GM19240 (cell line): ENCODE data around the gene TMEM158.
A peak's percentile ranks its signal among the peaks of the same experiment; 100 is the strongest.

Experiments
- DNase-seq: peaks from one replicate; pipeline ENCODE4 v3.0.0; 2011; ENCODE audit warnings: low spot score; ENCODE audit not compliant: insufficient read length

Gene TMEM158

DNA sequence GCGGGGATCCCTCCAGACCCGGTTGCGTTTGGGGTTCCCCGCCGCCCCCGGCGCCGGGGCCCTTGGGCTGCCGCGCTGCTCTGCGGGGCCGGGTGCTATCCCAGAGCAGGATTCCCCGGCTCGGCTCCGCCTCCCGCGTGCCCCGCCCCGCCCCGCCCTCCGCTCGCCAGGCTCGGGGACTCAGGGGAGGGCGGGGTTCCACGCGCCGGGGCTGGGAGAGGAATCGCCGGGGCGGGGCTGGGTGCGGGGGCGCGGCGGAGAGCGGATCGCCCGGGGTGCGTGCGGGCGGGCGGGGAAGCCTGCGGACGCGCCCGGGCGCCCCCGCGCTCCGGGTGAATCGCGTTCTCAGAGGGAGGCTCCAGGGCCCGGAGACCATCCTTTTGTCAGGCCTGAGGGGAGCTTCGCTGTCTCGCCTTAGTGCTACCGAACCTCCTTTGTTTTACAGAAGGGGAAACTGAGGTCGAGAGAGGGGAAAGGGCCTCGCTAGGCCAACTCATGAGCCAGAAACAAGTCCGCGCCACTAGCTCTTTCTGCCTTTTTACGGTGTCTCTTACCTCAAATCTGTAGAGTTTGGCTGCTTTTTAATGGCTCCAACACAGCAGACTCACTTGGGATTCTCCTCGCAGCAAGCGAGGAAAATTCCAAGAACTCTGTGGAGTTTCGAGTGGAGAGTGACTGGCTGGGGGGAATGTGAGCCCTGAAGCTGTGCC lies at the start of gene TMEM158:
TSS of gene TMEM158 (minus strand) at position 82 of the 710 bp plus-strand sequence. CDS start 260 bp downstream, outside the sequence.
- peak; percentile 86 for DNase-seq

GRCh38 chr3:45275006-45275704 lies 49.1 kb upstream of the TMEM158 start:
- no peak for DNase-seq

DNA sequence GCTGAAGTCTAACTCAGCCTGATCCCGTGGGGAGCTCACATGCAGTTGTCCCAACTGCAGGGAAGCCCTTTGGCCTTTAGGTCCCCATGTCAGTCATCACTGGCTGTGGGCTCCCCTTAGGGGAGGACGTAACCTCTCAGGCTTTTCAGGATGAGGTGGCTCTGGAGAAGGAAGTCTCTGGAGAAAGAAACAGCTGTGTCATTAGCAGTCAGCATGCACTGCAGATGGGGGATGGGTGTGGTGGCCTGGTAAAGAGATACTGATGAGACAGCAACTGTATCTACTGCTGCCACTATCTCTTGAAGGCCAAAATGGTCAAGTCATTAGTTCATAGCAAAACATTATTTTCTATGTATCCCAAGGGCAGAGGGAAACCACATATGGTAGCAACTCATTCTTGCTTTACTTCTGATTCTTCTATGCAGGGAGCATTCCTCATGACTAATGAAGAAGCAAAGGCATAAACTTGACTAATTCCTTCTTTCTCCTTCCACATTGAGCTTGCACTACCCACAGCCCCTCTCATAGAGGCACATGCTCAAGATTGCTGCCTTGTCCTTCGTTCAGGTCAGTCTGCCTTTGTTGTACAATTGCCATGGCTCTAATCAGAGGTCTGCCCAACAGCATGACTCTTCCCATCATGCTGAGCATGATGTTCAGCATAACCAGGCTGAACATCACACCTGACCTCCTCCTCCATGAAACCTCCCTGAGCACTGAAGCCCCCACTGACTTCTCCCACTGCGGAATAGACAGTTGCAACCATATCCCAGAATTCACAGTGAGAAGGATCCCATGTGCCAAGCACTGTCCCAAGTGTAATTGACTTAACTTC lies 47.8 kb upstream of the TMEM158 start:
- no peak for DNase-seq

- no peak for DNase-seq
Observed at GRCh38 chr3:45272828-45273470, 46.9 kb upstream of the TMEM158 start.

DNA sequence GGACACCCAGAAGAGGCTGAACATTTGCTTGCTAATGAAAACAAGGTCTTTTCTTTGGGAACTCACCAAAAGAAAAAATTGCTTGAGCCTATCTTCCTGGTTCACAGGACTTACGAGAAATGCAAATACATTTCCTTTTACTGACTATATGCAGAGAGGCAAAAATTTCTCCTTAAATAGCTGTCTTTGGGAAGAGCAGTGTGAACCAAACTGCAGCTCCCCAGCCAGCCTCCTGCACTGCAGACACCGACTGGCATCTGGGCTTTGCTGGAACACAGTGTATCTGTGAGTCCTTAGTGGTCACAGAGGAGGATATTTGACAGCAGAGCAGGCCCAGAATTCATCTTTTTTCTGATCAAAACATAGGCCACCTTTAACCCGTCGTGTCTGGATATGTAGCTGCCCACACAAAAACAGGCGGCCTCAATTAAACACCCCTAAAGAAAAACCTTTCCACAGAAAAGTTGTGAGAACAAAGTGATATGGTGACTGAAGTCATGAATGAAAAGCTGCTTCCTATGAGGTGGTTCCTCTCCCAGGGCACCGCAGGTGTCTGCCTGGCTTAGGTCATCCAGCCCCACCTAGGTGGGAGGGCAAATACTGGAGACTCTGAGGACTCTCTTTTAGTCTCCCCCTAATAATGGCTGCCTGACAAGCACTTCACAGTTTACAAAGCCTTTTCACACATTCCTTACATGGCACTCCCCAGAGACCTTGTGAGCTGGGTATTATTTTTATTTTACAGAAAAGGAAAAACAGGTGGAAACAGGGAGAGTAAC lies 46.1 kb upstream of the TMEM158 start:
- no peak for DNase-seq

DNA sequence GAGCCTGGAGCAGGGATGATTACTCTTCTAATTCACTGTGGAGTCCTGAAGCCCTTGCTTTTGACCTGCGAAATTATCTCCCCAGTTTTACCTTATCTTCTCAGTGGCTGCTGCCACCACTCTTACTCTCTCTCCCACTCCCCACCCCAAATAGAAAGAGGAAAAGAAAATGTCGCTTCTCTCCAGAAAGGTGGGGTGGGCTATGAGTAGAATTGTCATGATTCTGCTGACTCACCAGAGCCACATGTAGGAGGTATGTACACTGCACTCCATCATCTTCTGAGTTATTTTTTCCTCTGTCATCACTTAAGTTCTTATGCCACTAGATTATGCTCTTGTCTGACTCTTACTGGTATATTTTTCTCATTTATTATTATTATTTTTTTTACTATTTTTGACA lies 43.9 kb upstream of the TMEM158 start:
- no peak for DNase-seq

DNA sequence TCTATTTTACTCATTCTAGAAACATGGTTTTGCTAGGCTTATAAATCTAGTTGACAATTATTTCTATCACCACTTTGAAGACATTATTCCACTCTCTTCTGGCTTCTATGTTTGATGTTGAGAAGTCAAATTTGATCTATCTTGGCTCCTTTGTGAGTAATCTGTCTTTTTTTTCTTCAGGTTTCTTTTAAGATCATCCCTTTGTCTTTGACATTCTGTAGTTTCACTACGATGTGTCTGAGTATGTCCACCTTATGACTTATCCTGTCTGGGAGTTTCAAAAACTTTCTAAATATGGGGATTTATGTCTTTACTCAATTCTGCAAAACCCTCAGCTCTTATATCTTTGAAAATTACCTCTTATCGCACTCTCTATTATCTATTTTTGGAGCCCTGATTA lies 41.0 kb upstream of the TMEM158 start:
- DNase-seq, result no peak

DNA sequence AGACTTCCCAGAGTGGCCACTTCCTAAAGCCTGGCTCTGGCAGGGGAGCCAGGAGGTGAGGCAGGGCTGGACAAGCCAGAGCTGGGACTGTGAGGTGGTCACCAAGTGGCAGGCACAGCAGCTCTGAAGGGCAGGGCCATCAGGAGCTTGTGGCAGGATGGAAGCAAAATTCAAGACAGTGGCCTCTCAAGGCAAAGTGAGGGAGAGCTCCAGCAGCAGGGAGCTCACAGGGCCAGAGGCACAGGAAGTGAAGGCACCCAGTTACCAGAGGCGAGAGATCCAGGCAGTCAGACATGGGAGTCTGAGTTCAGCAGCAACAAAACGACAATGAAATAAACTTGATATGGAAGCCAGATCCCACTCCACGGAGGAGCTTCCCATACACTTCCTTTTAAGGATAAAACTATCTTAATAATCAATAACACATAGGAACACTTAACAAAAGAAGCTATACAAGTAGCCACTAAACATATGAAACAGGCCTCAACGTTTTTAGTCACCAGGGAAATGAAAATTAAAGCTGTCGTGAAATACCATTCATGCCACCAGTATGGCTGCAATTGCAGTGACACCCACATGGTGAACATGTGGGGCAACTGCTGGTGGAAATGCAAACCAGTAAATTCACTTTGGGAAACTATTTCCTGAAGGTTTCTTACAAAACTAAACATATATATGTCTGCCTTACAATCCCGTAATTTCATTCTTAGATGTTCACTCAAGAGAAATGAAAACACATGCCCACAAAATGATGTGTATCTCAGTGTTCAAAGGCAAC lies 35.4 kb upstream of the TMEM158 start:
- DNase-seq, result no peak

DNA sequence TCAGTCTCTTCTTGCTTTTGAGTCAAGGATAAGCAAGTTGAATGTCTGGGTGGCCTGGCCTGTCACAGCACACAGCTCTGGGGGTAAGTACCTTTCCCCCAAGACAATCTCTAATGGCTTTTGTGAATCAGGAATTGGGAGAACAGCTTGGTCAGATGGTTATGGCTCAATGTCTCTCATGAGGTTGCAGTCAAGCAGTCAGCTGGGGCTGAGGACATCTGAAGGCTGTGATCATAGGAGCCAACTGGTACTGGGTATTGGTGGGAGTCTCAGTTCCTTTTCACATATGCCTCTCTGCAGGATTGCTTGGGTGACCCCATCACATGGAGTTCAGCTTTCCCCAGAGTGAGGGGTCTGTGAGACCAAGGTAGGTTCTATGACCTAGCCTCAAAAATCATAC lies 33.0 kb upstream of the TMEM158 start:
- DNase-seq, result no peak

DNA sequence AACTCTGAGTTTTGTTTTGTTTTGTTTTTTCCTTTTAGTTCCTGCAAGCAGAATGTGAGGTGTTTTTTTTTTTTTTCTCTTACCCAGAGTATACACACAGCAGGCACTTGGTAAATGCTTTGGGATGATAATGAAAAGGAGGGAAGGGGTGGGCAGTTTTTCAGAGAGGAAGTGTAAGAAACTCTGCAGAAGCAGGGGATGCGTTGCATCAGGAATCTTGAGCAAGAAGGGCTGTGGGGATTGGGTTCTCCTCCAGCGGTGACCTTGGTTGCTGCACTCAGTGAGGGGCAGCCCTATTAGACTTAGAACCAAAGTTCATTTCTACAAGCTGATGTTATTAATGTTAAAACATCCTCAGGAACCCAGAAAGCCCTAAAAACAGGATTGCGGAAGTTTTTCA lies 32.2 kb upstream of the TMEM158 start:
- DNase-seq, result no peak

- DNase-seq, result no peak
Observed at GRCh38 chr3:45253316-45253715, 27.2 kb upstream of the TMEM158 start.

DNA sequence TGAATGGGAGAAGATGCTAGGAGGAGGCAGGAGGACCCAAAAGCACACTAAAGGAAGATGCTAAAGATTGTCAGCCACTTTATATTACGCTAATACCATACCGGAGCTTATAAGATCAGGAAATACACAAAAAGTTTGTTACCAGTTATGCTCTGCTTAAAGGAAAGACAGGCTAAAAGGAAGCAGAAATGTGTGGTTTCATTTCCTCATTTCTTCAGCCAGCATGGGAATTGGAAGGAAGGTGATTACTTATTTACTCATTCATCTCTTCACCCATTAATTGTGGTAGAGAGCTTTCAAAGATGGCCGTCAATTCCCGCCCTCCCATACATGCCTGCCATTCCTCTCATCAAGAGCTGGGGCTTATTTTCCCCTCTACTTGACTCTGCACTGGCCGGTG lies 26.7 kb upstream of the TMEM158 start:
- DNase-seq, result no peak

GRCh38 chr3:45249391-45249790 lies 23.3 kb upstream of the TMEM158 start:
- no peak for DNase-seq

DNA sequence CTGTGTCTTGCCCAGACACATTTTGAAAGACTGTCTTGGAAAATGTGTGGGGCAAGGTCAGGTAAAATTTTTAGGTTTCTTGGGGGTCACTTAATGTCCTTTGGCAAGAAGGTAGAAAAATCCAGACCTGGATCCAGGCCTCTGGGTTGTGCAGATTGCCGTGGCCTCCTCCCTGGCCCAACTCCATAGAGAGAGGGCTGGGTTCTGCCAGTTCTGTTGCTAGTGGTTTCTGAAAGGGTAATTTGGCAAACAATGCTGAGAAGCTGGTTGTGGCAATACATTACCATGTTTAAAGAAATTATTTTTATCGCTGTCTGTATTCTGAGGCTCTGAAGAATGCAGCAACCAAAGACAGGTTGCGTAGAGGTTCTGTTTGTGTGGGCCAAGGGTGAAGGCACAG lies 20.2 kb upstream of the TMEM158 start:
- no peak for DNase-seq

DNA sequence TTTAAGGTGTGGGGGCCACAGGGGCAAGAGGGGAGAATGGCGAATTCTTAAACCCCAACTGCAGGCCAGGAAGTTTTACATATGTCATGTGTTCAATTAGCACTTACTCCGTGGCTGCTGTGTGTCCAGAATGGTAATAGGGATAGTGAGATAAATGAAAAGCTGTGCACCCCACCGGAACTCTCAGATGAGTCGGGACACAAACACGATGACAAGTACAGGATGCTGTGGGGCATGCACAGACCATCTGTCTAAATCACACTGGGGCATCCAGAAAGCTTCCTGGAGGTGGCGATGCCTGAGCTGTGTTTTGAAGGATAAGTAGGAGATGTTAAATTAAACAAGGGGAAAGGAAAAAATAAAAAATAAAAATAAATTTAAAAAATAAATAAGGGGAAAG lies 18.3 kb upstream of the TMEM158 start:
- no peak for DNase-seq

- DNase-seq, result no peak
Observed at GRCh38 chr3:45241206-45241605, 15.1 kb upstream of the TMEM158 start.

GRCh38 chr3:45240292-45240691 lies 14.2 kb upstream of the TMEM158 start:
- DNase-seq, result no peak

- no peak for DNase-seq
Observed at GRCh38 chr3:45239254-45239653, 13.2 kb upstream of the TMEM158 start.

GRCh38 chr3:45236964-45237363 lies 10.9 kb upstream of the TMEM158 start:
- DNase-seq, result no peak

GRCh38 chr3:45235409-45235808 lies 9.3 kb upstream of the TMEM158 start:
- no peak for DNase-seq
